Stomach (tissue), 9 donors: Measurements from ENCODE around the gene TMEM132C. TPM values are rescaled to one million over a fixed set of nuclear protein-coding genes. Genes with fewer than 3 reads are reported as not detected.

Experiments
- DNase-seq, 2 donors: peaks; one replicate each; pipeline versions ENCODE4 v3.0.0 to v3.0.0-alpha.2; 2013 to 2019
- H3K27ac ChIP-seq, 5 donors: fragments of 200-600 bp in 4 of 5; sonication (generic) in 4 of 5; one replicate each; pipeline ENCODE4 v1.5.1; 2013 to 2019; ENCODE audit warnings: mild to moderate bottlenecking in 1 of 5, moderate library complexity in 1 of 5
- H3K27me3 ChIP-seq, 3 donors: fragments of 200-600 bp; sonication (generic); one replicate each; pipeline ENCODE4 v1.5.1; 2017 to 2019; ENCODE audit warnings: mixed run types in 1 of 3
- H3K36me3 ChIP-seq, 4 donors: fragments of 200-600 bp; sonication (generic); 1 replicate in 3 of 4; 2 replicates in 1 of 4; pipeline ENCODE4 v1.5.1; 2016 to 2019
- H3K4me1 ChIP-seq, 4 donors: fragments of 200-600 bp; sonication (generic); one replicate each; pipeline ENCODE4 v1.5.1; 2016 to 2019
- H3K4me3 ChIP-seq, 4 donors: fragments of 200-600 bp; sonication (generic) in 3 of 4; one replicate each; pipeline ENCODE4 v1.5.1; 2016 to 2019; ENCODE audit warnings: mild to moderate bottlenecking in 1 of 4
- H3K9me3 ChIP-seq, 4 donors: fragments of 200-600 bp; sonication (generic); one replicate each; pipeline ENCODE4 v1.5.1; 2016 to 2019
- CTCF ChIP-seq, 7 experiments: fragments of 450-650 bp in 4 of 7; fragments of 200-600 bp in 3 of 7; sonication (generic) in 3 of 7; IDR thresholded peaks; one replicate each; pipeline ENCODE4 v1.5.1; 2016 to 2019; ENCODE audit warnings: antibody characterized with exemption in 7 of 7, control low read depth in 2 of 7, mild to moderate bottlenecking in 1 of 7
- EP300 ChIP-seq: sonication (generic); formaldehyde crosslinking; IDR thresholded peaks from one replicate; pipeline ENCODE4 v1.6.1; 2017; ENCODE audit warnings: antibody characterized with exemption
- POLR2A ChIP-seq, 4 donors: fragments of 450-650 bp; IDR thresholded peaks; one replicate each; pipeline ENCODE4 v1.6.1; 2016; ENCODE audit warnings: antibody characterized with exemption in 4 of 4, control low read depth in 2 of 4, mild to moderate bottlenecking in 1 of 4, moderate library complexity in 1 of 4
- POLR2AphosphoS5 ChIP-seq, 3 donors: sonication (generic); formaldehyde crosslinking; IDR thresholded peaks; one replicate each; pipeline ENCODE4 v1.6.1; 2016; ENCODE audit warnings: antibody characterized with exemption in 3 of 3
- WGBS, 5 donors: extraction: QIAGEN DNeasy Blood & Tissue Kit in 3 of 5; methylation state at CpG; one replicate each; pipeline versions ENCODE4 v1.1.5 to v1.1.7; 2013 to 2018; 5-methylcytosine and 5-hydroxymethylcytosine counted together
- intact Hi-C: fragments of 100-400 bp; cut with DNase I; formaldehyde crosslinking; loops from one replicate; pipeline ENCODE4 v1.15.1; 2023; ENCODE audit warnings: low total_unique reads
- polyA plus RNA-seq, 3 donors: library from polyadenylated mRNA; stranded (reverse); fragments of 200-250 nt; gene quantifications; one replicate each; pipeline ENCODE4 v1.2.3, GENCODE V29; 2013
- total RNA-seq, 5 donors: library from RNA; depleted of rRNA; stranded (reverse); fragments of >200 nt; gene quantifications; one replicate each; pipeline versions ENCODE4 v1.1.0 to v1.2.3, GENCODE V29; 2014 to 2016
- donor health status: healthy with polysubstance abuse.
- donor health status: Bipolar disorder and iron deficiency.
- donor health status: healthy.

TMEM132C gene
- total and polyA plus RNA-seq, 8 donors = under 0.01 to 12.8 (median 0.94) TPM

GRCh38 chr12:128519426-128519825 is 252.5 kb downstream of the TMEM132C start:
- no peak overlapping the region for H3K4me3 ChIP-seq
- H3K27me3 ChIP-seq = no peaks in the 10 kb centered on the region
- intact Hi-C loops = no loop called here
- WGBS, 5 donors = 26 to 40% (median 36%) methylated on average over 3 of the region's 3 CpGs
- H3K4me1 ChIP-seq = no peaks in the 10 kb centered on the region
- no peak overlapping the region for H3K27ac ChIP-seq
- DNase-seq = no peak
- TF ChIP-seq POLR2AphosphoS5 (IDR thresholded peaks at IDR 0.05) = no peak
- TF ChIP-seq EP300 = no peak
- H3K9me3 ChIP-seq = peaks cover 0 to 18% (median 9%) of the 10 kb centered on the region in 4 donors
- H3K36me3 ChIP-seq = no peaks in the 10 kb centered on the region

- Histone ChIP-seq H3K27ac (no peak overlapping the region), H3K4me3 (no peak overlapping the region), H3K4me1 (no peaks in the 10 kb centered on the region), H3K27me3 (no peaks in the 10 kb centered on the region), H3K36me3 (no peaks in the 10 kb centered on the region), H3K9me3 (peaks cover 0 to 10% (median 5%) of the 10 kb centered on the region in 4 donors)
- TF ChIP-seq POLR2AphosphoS5 (IDR thresholded peaks at IDR 0.05) (no peak), CTCF (IDR thresholded peaks at IDR 0.05) (no peak), EP300 (no peak), POLR2A (IDR thresholded peaks at IDR 0.05) (no peak)
- 85 to 90% (median 88%) methylated on average over 10 of the region's 10 CpGs for WGBS, 5 donors
- intact Hi-C loops = no loop called here
- DNase-seq = no peak
Observed at GRCh38 chr12:128521981-128522380, 255.0 kb downstream of the TMEM132C start.

- TF ChIP-seq EP300 = no peak
- no peak for TF ChIP-seq POLR2AphosphoS5 (IDR thresholded peaks at IDR 0.05)
- TF ChIP-seq CTCF (IDR thresholded peaks at IDR 0.05) = no peak
- no peak for TF ChIP-seq POLR2A (IDR thresholded peaks at IDR 0.05)
- H3K27me3 ChIP-seq = no peaks in the 10 kb centered on the region
- no peaks in the 10 kb centered on the region for H3K4me1 ChIP-seq
- no peak overlapping the region for H3K27ac ChIP-seq
- no peak for DNase-seq
- no peaks in the 10 kb centered on the region for H3K36me3 ChIP-seq
- WGBS, 5 donors = 76 to 88% (median 83%) methylated on average over 6 of the region's 6 CpGs
- H3K9me3 ChIP-seq = peaks cover 0 to 10% (median 5%) of the 10 kb centered on the region in 4 donors
- intact Hi-C loops = no loop called here
- H3K4me3 ChIP-seq = no peak overlapping the region
Observed at GRCh38 chr12:128524439-128524838, 257.5 kb downstream of the TMEM132C start.

- WGBS, 5 donors = 44 to 54% (median 48%) methylated on average over 2 to 3 of the region's 3 CpGs
- no peak overlapping the region for H3K4me3 ChIP-seq
- no peaks in the 10 kb centered on the region for H3K36me3 ChIP-seq
- no peak for DNase-seq
- H3K4me1 ChIP-seq = no peaks in the 10 kb centered on the region
- intact Hi-C loops = no loop called here
- no peak for TF ChIP-seq POLR2AphosphoS5 (IDR thresholded peaks at IDR 0.05)
- no peak for TF ChIP-seq EP300
- no peak for TF ChIP-seq POLR2A (IDR thresholded peaks at IDR 0.05)
- no peak for TF ChIP-seq CTCF (IDR thresholded peaks at IDR 0.05)
- H3K27ac ChIP-seq = no peak overlapping the region
- H3K9me3 ChIP-seq = no peaks in the 10 kb centered on the region
- no peaks in the 10 kb centered on the region for H3K27me3 ChIP-seq
Observed at GRCh38 chr12:128531170-128531569, 264.2 kb downstream of the TMEM132C start.

- no peaks in the 10 kb centered on the region for H3K36me3 ChIP-seq
- H3K27ac ChIP-seq = no peak overlapping the region
- DNase-seq = no peak
- no peaks in the 10 kb centered on the region for H3K27me3 ChIP-seq
- peaks cover 0 to 16% (median 4%) of the 10 kb centered on the region in 4 donors for H3K9me3 ChIP-seq
- TF ChIP-seq EP300 (no peak), POLR2A (IDR thresholded peaks at IDR 0.05) (no peak), POLR2AphosphoS5 (IDR thresholded peaks at IDR 0.05) (no peak), CTCF (IDR thresholded peaks at IDR 0.05) (no peak)
- intact Hi-C loops = no loop called here
- H3K4me1 ChIP-seq = no peaks in the 10 kb centered on the region
- no peak overlapping the region for H3K4me3 ChIP-seq
- 53 to 61% (median 59%) methylated on average over 5 of the region's 5 CpGs for WGBS, 5 donors
Observed at GRCh38 chr12:128534906-128535305, 267.9 kb downstream of the TMEM132C start.
